ENCODE data around the gene PPIF.

- TF ChIP-seq CTCF (conservative IDR thresholded peaks at IDR 0.05 in 1 of 2, IDR thresholded peaks at IDR 0.05 in 1 of 2; ENCODE audit: extremely low read depth in 1 of 2, insufficient read depth in 1 of 2, low read depth in 1 of 2, low read length in 2 of 2) (no peak), EZH2 (IDR thresholded peaks at IDR 0.05; ENCODE audit: borderline replicate concordance, low read length) (no peak)
Observed at GRCh38 chr10:79367426-79368189, 20.3 kb downstream of the PPIF start.
